ENCODE measurements around the gene DHDH.
A peak's percentile ranks its signal among the peaks of the same experiment; 100 is the strongest.
"Not testable (repeated sequence)": the region's sequence is repeated elsewhere in the genome, so short reads cannot be mapped to it uniquely, and the experiment has no call there.

The DHDH gene

GRCh38 chr19:48933382-48933932 is at the start of gene DHDH:
Gene DHDH (plus strand): TSS chr19:48933699. CDS start chr19:48933722, 23 bp downstream.
- peak; percentile 84 for DNase-seq

- no peak for DNase-seq
Measured at GRCh38 chr19:48883726-48884125, 49.8 kb upstream of the DHDH start.

DNA sequence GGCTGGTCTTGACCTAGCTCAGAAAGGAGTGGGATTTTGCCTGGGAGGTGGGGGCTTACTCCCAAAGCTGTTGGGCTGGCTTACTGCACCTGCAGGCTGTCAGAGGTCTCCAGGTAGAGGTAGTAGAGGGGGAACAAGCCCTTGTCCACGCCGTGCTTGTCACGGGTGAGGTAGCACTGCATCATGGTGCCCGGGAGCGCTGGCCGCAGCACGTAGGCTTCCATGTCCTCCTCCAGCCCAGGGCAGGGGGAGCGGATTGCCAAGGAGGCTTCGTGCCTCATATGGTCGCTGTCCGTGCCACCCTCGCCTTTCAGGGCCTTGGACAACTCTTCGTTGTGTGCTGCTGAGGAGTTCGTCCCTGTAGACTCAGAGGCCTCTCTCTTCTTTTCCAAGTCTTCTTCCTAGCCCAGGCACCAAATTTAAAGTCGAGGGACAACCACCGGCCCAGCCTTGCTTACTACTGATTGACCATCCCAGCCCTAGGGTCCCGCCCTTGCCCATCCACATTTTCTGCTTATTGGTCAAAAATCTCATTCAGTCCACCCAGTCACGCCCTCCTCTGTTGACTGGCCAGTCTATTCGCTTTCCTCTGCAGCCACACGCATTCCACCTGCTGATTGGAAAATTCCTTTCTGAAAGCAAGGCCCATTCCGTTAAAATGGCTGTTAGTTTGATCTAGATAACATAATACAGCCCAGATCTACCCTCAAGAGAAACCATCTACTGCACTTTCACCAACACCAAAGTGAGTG is 45.5 kb upstream of the DHDH start:
- no peak for DNase-seq

- DNase-seq: not testable (repeated sequence)
Measured at GRCh38 chr19:48889496-48889895, 44.0 kb upstream of the DHDH start.

DNA sequence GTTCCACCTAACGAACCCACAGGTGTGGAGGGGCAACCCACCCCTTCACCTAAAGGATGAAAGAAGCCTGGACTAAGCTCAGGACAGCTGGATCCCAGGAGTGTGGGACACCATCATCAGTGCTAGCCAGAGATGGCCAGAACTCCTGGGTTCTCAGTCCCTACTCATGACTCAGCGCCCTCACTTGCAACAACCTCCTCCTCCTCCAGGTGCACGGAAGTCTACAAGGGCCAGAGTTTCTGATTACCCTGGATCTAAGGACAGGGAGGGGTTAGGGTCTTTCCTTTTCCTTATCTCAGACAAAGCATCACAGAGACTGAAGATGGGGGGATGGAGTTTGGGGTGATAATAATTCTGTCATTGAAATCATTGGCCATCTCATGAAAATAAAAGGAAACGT is 42.9 kb upstream of the DHDH start:
- no peak for DNase-seq

GRCh38 chr19:48895226-48895625 is 38.3 kb upstream of the DHDH start:
- DNase-seq: no peak

- DNase-seq: peak; percentile 76
Measured at GRCh38 chr19:48896191-48896720, 37.2 kb upstream of the DHDH start.

- no peak for DNase-seq
Measured at GRCh38 chr19:48897181-48897580, 36.3 kb upstream of the DHDH start.

DNA sequence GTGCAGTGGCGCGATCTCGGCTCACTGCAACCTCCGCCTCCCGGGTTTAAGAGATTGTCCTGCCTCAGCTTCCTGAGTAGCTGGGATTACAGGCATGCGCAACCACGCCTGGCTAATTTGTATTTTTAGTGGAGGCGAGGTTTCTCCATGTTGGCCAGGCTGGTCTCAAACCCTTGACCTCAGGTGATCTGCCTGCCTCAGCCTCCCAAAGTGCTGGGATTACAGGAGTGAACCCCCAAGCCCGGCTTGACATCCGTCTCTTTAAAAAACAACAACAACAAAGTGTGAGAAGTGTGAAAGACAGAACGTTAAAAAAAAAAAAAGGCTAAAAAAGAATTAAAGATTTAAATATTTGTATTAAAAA is 34.1 kb upstream of the DHDH start:
- DNase-seq: not testable (repeated sequence)

- peak; percentile 100 for DNase-seq
Measured at GRCh38 chr19:48899781-48900476, 33.6 kb upstream of the DHDH start, which contains the start of gene NUCB1. Gene NUCB1 (plus strand): TSS chr19:48900312. CDS start chr19:48900797, 485 bp downstream.

- DNase-seq: peak; percentile 59
Measured at GRCh38 chr19:48900477-48901406, 32.8 kb upstream of the DHDH start.

- DNase-seq: not testable (repeated sequence)
Measured at GRCh38 chr19:48902291-48902690, 31.2 kb upstream of the DHDH start.

DNA sequence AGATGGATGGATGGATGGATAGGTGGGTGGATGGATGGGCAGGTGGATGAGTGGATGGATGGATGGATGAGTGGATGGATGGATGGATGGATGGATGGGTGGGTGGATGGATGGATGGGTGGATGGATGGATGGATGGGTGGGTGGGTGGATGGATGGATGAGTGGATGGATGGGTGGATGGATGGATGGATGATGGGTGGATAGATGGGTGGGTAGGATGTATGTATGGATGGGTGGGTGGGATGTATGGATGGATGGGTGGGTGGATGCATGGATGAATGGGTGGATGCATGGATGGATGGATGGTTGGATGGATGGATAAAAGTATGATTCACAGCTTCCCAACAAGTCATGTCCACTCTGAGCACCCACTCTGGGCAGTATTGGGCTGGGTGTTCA is 29.7 kb upstream of the DHDH start:
- not testable (repeated sequence) for DNase-seq

DNA sequence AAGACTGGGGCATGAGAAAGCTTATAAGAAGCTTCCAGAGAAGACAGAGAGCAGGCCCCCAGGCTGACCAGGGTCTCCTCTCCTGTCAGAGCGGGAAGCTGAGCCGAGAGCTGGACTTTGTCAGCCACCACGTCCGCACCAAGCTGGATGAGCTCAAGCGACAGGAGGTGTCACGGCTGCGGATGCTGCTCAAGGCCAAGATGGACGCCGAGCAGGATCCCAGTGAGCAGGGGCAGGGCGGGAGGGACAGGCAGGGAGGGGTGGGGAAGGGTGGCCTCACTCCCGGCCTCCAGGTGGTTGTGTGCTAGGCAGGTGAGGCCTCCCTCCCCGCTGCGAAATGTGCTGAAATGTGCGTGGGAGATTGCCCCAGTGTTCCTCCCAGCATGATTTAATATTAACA is 27.8 kb upstream of the DHDH start:
- DNase-seq: no peak

GRCh38 chr19:48906324-48906723 is 27.2 kb upstream of the DHDH start:
- no peak for DNase-seq

DNA sequence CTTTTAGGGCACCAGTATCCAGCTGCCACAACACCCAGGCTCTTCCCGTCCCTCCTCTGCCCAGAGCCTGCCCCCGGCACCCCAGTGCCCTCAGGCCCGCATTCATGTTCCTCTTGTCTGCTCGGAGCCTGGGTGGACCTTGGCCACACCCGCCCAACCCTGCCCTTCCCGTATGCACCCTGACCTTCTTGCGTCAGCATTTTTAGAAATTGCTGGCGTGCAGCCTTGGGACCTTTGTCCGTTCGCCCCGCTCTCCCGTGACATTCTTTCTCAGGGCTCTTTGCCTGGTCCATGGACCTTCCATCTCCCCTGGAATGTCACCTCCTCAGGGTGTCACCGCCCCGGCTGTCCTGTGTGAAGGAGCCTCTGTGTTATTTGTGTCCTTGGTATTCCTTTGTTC is 25.8 kb upstream of the DHDH start:
- DNase-seq: no peak

- DNase-seq: not testable (repeated sequence)
Measured at GRCh38 chr19:48909424-48910077, 23.9 kb upstream of the DHDH start.

DNA sequence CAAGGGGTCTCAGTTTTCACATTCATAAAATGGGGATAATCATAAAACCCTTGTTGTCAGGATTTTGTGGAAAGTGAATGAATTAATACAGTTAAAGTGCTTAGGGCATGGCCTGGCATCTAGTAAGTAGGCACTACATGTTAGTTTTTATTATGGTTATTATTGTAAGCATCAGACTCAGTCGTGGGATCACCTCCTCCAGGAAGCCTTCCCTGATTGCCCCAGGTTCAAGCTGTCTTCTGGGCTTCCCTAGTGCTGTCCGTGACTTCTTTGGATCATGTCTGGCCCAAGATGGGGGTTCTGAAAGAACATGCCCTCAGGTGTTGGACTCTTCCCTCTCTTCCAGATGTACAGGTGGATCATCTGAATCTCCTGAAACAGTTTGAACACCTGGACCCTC is 22.7 kb upstream of the DHDH start:
- no peak for DNase-seq

DNA sequence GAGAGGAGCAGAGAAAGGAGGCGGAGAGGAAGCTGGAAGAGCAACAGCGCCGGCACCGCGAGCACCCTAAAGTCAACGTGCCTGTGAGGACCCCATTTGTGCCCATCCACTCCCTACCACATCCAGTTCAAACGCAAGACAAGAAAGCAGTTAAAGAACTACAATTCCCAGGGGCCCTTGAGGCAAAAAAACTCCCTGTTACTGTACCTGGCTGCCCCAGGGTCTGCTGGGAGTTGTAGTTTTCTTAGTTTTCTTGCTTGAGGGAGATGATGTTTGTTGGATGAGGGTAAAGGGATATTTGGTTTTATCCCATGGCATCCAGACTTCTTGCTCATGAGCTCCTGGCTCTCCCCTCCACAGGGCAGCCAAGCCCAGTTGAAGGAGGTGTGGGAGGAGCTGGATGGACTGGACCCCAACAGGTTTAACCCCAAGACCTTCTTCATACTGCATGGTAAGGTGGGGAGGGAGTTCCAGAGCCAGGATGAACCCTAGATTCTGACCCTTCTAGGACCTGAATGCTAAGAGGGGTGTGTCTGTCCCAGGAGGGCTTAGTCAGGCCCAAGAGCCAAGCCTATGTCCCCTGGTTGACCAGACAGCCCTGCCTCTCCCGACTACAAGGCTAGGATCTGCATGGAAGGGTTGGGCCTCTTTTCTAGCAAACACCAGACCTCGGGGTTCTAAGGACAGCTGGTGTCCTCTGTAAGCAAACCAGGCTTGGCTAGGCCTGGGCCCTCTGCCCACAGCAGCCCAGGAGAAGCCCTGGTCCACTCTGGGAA is 20.2 kb upstream of the DHDH start:
- peak; percentile 49 for DNase-seq

GRCh38 chr19:48914181-48914580 is 19.3 kb upstream of the DHDH start:
- no peak for DNase-seq

DNA sequence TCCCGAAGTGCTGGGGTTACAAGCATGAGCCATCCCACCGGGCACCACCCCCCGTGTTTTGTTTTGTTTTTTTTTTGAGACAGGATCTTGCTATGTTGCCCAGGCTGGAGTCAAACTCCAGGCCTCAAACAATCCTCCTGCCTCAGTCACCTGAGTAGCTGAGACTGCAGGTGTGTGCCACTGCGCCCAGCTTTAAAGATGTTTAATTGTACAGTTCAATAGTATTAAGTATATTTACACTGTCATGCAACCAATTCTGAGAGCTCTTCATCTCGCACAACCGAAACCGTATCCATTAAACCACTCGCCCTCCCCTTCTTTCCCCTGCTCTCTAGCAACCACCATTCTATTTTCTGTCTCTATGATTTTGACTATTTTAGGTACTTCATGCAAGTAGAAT is 17.7 kb upstream of the DHDH start:
- no peak for DNase-seq

All from activated CD4-positive, alpha-beta T cell treated with anti-CD3 and anti-CD28 coated beads, Interleukin-2, Interleukin-6, amounts not matched to agents 100 ng/mL and 50 ng/mL, durations not matched to agents 16 hours and 8 hours (primary cell).